ENCODE data around the gene MAPT. TPM values are rescaled to one million over a fixed set of nuclear protein-coding genes. Genes with fewer than 3 reads are reported as not detected.

MAPT gene
- total RNA-seq, 4 donors from 2014 or later, result 0.44 to 12.2 (median 3.3) TPM

DNA sequence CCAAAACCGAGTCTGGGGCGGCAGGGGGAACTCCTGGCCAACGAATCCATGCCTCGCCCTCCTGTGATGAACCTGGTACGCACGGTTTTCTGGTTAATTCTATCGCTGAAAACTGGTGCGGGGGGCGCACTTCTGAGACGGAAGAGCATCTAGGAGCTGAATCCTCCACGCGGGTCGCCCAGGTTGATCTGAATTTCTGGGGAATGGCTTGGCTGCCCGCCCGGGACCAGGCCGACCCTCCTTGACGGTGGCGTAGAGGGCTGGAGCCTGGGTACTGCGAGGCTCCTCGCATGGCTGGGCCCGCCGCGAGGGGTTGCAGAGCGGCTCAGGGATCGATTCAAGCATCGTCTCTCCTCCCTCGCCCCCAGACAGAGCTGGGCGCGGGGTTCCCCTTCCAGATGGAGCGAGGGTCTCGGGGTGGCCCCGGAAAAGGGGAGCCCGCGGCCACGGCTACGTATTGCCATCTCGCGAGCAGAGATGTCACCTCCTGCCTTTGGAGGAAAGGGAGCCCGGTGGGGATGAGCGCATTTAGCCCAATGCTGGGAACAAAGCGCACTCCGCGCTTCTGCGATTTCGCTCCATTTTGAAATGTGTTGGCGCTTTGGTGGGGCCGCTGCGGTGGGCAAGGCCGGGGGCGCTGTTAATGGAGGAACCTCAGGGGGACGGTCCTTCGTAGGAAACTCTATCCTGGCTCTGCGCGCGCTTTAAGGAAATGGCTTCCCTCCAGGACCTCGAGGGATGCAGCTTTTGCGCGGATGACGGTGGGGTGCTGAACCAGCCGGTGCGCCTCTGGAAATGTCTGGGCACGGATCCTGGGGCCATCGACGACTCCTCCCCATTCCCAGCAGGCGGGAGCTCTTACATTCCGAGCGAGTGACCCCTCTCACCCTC lies 2.7 kb downstream of the MAPT start:
- TF ChIP-seq POLR2A (IDR thresholded peaks at IDR 0.05), result no peak
- TF ChIP-seq, protein P1, sequence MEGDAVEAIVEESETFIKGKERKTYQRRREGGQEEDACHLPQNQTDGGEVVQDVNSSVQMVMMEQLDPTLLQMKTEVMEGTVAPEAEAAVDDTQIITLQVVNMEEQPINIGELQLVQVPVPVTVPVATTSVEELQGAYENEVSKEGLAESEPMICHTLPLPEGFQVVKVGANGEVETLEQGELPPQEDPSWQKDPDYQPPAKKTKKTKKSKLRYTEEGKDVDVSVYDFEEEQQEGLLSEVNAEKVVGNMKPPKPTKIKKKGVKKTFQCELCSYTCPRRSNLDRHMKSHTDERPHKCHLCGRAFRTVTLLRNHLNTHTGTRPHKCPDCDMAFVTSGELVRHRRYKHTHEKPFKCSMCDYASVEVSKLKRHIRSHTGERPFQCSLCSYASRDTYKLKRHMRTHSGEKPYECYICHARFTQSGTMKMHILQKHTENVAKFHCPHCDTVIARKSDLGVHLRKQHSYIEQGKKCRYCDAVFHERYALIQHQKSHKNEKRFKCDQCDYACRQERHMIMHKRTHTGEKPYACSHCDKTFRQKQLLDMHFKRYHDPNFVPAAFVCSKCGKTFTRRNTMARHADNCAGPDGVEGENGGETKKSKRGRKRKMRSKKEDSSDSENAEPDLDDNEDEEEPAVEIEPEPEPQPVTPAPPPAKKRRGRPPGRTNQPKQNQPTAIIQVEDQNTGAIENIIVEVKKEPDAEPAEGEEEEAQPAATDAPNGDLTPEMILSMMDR (IDR thresholded peaks at IDR 0.05), result no peak
- no peak overlapping the region for H3K27ac ChIP-seq
- H3K9me3 ChIP-seq, result no peaks in the 10 kb centered on the region
- 7 to 10% methylated on average over 10 to 18 of the region's 67 CpGs for WGBS, 2 donors
- H3K36me3 ChIP-seq, result no peaks in the 10 kb centered on the region
- peak overlapping the region in 3 of 4 donors; percentile 4 to 14 (median 7) for H3K4me3 ChIP-seq
- peaks cover 4 to 65% (median 15%) of the 10 kb centered on the region in 4 donors for H3K27me3 ChIP-seq
- peaks cover 24 to 42% (median 26%) of the 10 kb centered on the region in 3 donors for H3K4me1 ChIP-seq
- no peak for DNase-seq
- intact Hi-C loops (cut with DNase I), result no loop called here

DNA sequence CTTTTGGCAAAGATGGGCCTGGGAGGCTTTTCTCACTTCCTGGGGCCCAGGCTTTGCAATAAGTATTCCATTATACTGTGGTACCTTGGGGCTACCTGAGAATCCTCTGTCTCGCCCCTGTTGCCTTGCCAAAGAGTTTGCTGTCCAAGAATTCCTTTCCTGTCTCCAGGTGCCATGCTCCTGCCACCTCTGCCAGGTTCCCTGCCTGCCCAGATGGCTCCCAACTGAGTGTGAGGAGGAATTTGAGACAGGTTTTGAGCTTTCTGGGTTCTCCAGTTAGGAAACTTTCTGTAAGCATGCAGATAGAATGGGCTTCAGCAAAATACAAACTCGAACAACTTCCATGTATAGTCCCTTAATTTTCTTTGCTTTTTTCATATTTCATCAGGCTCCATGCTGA lies 5.8 kb downstream of the MAPT start:
- Histone ChIP-seq H3K27ac (no peak overlapping the region), H3K27me3 (peaks cover 4 to 60% (median 15%) of the 10 kb centered on the region in 4 donors), H3K4me3 (no peak overlapping the region), H3K4me1 (peaks cover 23 to 34% (median 23%) of the 10 kb centered on the region in 3 donors), H3K9me3 (no peaks in the 10 kb centered on the region), H3K36me3 (no peaks in the 10 kb centered on the region)
- intact Hi-C loops (cut with DNase I), result no loop called here
- no peak for DNase-seq
- WGBS, 2 donors, result 33 to 61% methylated on average over 1 to 2 of the region's 2 CpGs
- TF ChIP-seq, protein P1 (IDR thresholded peaks at IDR 0.05), result no peak
- TF ChIP-seq POLR2A (IDR thresholded peaks at IDR 0.05), result no peak

- no peak for DNase-seq
- Histone ChIP-seq H3K4me3 (no peak overlapping the region), H3K36me3 (no peaks in the 10 kb centered on the region), H3K9me3 (no peaks in the 10 kb centered on the region), H3K27ac (no peak overlapping the region), H3K27me3 (peaks cover 4 to 55% (median 12%) of the 10 kb centered on the region in 4 donors), H3K4me1 (peaks cover 15 to 27% (median 16%) of the 10 kb centered on the region in 3 donors)
- 81 to 93% methylated on average over 10 to 13 of the region's 13 CpGs for WGBS, 2 donors
- no peak for TF ChIP-seq POLR2A (IDR thresholded peaks at IDR 0.05)
- intact Hi-C loops (cut with DNase I), result no loop called here
Observed at GRCh38 chr17:45900723-45901415, 6.5 kb downstream of the MAPT start.

GRCh38 chr17:45902892-45903346 lies 8.6 kb downstream of the MAPT start:
- intact Hi-C loops (cut with DNase I), result no loop called here
- no peak for DNase-seq
- no peak for TF ChIP-seq POLR2A (IDR thresholded peaks at IDR 0.05)
- TF ChIP-seq, protein P1 (IDR thresholded peaks at IDR 0.05), result no peak
- H3K36me3 ChIP-seq, result no peaks in the 10 kb centered on the region
- H3K27me3 ChIP-seq, result peaks cover 0 to 52% (median 0%) of the 10 kb centered on the region in 4 donors
- H3K4me1 ChIP-seq, result peaks cover 0 to 7% (median 3%) of the 10 kb centered on the region in 3 donors
- no peak overlapping the region for H3K4me3 ChIP-seq
- WGBS, 2 donors, result 43 to 50% methylated on average over 5 to 6 of the region's 7 CpGs
- no peaks in the 10 kb centered on the region for H3K9me3 ChIP-seq
- H3K27ac ChIP-seq, result no peak overlapping the region

GRCh38 chr17:45904866-45905265 lies 10.5 kb downstream of the MAPT start:
- no peaks in the 10 kb centered on the region for H3K36me3 ChIP-seq

More at GRCh38 chr17:45904866-45905265, 10.5 kb downstream of the MAPT start:
- no peak overlapping the region for H3K4me3 ChIP-seq
- TF ChIP-seq, protein P1 (IDR thresholded peaks at IDR 0.05), result no peak
- TF ChIP-seq POLR2A (IDR thresholded peaks at IDR 0.05), result no peak
- intact Hi-C loops (cut with DNase I), result no loop called here
- WGBS, 2 donors, result 68 to 69% methylated on average over 6 of the region's 6 CpGs
- DNase-seq, result no peak
- H3K27me3 ChIP-seq, result peaks cover 0 to 34% (median 0%) of the 10 kb centered on the region in 4 donors
- H3K4me1 ChIP-seq, result peaks cover 0 to 7% (median 3%) of the 10 kb centered on the region in 3 donors
- no peak overlapping the region for H3K27ac ChIP-seq
- no peaks in the 10 kb centered on the region for H3K9me3 ChIP-seq
